CD4-positive, alpha-beta T cell treated with Interleukin-15 for 4 hours (primary cell): ENCODE results near the gene ADCY3.

Experiments used
- DNase-seq: peaks from one replicate; pipeline ENCODE4 v3.0.0-alpha.2; 2020; ENCODE audit warnings: low spot score

ADCY3 gene

DNA sequence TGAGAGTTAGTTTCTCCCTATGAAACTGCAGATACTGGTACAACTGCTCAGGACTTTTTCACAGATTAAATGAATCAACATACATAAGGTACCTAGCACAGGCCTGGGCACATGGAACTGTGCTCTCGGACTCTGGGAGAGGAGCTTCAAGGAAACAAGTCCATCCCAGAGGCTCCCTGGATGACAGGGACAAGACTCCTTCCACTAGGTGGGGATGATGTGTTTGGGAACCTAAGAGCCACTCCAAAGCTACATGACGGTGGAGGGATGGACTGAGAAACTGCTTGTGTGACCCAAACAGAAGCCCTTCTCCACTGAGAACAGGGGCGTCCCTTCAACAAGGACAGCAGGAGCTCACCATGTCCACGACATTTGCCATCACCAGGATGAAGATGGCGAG lies 89.7 kb downstream of the ADCY3 start:
- DNase-seq = no peak

- DNase-seq = no peak
Observed at GRCh38 chr2:24828238-24828996, 91.6 kb downstream of the ADCY3 start.

DNA sequence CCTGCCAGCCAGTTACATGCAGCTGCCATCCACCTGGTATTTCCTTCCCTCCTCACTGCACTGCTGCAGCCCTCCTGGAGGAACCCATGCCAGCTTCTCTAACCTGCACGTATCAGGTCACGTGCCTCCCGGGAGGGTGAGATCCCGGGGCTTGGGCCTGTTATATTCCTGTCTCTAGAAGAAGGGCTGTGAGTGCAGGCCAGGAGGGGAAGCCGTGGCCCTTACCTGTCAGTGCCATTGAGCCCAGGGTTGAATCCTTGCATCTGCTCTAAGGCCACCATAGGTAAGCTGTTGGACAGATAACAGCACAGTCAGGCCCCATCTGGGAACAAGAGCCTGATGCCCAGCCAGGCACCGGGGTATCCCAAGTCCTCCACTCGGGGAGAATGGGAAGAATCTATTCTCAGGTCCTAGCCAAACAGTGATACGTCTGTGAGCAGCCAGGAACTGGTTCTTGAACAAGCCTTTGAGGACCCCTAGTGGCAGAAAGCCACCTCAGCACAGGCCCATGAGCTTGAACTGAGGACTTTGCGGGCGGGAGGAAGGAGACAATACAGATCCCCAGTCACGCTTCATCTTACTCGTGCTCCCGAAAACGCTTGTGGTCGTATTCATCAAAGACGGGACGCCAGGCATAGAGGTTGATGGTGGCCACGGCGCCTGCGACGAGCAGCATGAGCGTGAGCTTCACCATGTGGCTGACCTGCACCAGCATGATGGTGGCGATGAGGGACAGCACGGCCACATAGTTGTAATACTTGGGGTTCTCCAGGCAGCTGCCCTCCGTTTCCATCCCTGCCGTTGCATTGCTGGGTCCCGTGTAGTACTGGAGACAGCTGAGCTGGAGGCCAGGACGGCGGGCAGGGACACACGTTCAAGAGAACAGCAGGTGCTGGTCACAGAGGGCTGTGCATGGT lies 92.5 kb downstream of the ADCY3 start:
- peak; percentile 77 for DNase-seq

DNA sequence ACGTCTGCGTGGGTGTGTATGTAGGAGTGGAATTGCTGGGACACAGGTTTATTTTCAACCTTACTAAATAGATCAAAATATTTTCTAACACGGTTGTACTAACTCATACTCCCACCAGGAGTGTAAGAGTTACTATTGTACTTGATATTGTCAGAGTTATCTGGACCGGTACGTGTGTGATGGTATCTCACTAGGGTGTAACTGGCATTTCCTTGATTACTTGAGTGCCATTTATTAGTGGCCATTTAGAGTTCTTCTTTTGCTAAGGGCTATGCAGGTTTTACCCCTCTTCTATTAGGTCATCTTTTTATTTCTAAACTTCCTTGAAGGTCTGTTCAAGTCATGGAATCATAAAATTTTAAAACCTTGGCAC lies 93.3 kb downstream of the ADCY3 start:
- no peak for DNase-seq

DNA sequence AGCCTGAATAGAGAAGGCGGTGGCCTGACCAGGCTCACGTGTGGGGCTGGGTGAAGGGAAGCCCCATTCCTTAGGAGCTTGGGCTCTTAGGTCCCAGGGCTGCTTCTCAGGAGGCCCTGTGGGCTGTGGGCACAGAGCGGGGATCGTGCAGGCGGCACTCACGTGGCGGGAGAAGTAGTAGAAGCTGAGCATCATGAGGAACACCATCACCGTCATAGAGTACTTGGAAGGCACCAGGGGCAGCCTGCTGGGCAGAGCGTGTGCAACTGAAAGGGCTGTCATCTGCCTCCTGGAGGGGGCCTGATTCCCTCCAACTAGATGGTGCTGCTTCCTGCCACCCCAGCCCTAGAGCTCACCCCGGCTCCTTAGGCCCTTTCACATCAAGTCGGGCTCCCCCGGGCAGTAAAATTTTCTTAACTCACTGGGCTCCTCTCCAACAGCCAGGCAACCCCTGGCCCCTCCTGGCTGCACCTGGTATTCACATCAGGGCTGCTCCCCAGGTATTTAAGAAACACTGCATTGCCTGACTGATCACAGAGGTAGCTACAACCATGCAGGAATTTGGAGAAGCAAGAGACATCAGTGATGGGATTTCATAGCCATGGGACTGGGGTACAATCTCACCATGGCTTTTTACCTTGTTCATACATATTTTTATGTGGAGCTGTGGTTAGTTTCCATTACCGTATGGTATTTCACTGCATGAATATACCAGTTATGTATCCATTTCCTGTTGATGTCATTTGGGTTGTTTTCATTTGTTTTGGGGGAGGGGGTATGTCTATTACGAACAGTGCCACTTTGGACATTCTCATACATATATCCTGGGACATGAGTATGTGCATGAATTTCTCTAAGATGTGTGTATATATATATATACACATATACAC lies 93.9 kb downstream of the ADCY3 start:
- DNase-seq = no peak

DNA sequence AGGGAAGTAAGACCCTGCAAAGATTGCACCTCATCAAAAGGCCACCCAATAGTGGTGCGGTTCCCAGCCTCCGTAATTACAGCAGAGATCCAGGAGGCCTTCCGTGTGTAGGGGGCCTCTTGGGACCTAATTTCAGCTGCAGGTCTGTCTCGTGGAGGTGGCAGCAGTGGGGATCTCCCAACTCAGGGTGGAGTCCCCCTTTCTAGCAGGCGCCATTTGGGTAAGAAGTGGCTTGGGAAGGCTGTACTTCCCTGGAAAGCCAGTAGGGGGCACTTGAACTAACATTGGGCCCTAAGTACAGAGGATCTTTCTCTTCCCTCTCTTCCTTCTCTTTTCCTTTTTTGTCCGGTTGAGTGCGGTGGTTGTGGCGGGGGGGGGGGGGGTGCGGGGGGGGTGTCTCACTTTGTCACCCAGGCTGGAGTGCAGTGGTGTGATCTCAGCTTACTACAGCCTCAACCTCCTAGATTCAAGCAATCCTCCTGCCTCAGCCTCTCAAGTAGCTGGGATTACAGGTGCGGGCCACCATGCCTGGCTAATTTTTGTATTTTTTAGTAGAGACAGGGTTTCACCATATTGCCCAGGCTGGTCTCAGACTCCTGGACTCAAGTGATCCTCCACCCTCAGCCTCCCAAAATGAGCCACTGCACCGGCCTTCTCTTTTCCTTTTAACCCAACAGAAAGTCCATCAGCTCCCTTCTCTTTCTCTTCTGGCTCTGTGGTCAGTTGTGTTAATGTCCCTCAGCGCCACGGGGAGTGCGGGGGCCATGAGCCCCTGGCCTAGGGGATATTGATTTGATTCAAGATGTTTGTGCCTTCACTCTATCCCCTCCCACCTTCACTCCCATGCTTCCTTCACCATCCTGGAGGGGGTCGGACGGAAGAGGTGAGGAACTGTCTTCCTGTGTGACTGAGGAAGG lies 94.8 kb downstream of the ADCY3 start:
- DNase-seq = peak; percentile 30

DNA sequence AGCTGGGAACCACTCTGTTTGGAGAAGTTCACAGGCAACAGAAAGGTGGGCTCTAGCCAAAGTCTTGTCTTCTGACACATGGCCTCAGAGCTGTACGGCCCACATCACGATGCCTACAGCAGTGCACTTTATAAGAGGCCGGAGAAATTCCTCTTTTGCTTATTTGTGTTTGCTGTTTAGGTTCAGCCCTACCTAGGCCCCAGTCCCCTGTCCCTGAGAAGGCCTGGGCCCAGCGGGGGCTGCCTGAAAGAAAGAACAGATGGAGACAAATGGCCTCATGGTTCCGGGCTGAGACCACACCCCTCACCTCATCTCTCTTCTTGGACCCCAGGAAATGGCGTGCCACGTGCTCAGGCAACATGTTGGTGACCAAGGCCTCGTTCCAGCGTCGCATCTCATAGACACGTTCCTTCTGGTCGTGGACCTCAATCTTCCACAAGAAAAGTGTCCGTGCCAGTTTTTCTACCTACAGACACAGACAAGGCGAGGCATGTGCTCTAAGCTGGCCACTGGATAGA lies 95.9 kb downstream of the ADCY3 start:
- DNase-seq = no peak

- no peak for DNase-seq
Observed at GRCh38 chr2:24822049-24822706, 97.9 kb downstream of the ADCY3 start.

GRCh38 chr2:24821433-24821891 lies 98.6 kb downstream of the ADCY3 start:
- DNase-seq = no peak

DNA sequence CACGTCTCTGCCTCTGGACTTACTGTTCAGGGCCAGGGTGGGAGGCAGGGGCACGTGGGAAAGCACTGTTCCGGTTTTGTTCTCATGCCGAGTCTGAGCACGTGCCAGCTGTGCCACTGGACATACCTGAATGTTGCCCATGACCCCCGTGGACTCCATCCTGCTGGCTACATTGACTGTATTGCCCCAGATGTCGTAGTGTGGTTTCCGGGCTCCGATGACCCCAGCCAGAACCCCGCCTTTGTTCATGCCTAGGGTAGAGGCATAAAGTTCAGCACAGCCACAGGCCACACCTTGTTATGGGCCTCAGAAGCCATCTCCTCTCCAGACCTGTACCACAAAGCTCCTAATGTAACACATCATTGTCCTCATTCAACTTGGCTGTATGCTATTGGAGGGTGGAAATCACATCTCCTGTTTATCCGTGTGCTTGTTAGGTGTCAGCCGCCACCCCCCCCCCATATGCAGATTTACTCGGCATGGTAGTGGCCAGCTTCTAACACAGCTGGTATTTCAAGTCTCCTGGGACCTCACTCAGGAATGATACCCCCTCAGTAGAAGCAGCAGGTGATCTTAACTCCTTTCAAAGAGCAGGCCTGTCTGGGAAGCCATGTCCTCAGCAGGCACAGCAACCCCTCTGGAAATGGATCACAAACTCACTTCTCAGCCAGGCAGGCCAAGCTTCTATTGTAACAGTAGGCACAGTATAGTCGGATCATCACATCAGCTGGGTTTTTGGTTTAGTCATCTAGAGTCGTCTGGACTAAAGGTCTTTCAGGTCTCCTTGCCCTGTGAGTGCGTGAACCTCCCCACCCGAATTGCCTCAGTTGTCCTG lies 99.2 kb downstream of the ADCY3 start:
- DNase-seq = no peak

DNA sequence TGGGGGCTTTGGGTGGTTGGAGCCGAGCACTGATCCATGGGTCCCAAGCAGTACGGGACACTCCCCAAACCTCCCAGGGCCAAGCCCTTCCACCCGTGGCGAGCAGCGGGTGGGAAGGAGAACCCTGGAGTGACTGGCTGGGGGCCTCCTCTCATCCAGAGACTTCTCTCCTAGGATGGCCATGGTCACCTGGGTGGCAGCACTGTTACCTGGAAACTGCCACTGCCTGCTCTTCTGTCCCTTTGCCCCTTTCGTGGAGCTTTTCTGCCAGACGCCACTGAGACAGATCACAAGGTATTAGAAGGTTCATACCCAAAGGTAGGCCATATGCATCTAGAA lies 99.9 kb downstream of the ADCY3 start:
- DNase-seq = no peak

DNA sequence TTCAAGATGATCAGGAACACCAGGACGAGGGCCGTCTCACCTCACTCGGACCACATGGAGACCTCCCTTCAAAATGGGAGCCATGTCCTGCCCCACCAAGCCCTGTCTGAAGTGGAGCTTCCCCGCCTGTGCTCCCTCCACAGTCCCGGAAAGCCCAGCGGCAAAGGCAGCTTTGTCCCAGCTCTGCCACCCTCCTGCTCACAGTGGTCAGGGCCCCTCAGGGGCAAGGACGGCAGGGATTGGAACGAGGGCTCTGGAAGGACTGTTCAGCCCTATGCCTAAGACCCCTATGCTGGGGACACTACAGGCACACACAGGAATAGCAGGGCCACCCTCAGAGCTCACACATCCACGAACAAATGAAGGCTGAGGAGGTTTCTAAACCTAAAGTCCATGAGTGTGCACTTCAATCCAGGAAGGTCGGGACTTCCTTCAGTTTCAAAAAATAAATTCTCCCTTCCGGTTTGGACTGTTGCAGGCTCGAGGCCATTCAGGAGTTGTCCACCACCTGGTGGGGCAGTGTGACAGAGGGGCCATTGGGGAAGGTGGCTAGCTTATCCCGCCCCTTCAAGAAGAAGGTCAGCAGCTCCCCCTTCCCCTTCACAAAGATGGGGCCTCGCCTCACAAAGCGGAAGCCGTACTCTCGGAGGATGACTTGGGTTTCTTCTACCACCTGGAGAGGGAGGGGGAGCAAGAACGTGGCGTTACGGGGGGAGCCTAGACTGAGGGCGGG lies 100.4 kb downstream of the ADCY3 start:
- no peak for DNase-seq

DNA sequence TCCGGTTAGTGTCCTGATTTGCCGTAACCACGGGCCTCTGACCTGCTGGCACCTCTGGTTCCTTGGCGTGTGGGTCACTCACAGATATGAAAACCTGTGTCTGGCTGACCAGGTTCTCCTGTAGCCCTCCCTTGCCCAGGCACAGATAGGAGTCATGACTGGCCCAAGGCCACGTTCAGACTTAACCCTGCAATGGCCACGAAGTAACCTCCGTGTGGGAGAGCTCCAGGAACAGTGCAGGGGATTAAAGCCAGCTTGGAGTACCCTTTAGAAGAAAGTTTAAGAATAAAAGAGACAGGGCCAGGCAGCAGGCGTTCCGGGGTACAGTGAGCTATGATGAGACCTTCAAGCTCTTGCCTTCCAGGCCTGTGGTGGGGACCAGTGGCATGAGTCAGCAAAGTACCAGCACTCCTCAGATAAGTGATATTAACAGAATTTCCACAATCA lies 101.3 kb downstream of the ADCY3 start:
- DNase-seq = no peak

DNA sequence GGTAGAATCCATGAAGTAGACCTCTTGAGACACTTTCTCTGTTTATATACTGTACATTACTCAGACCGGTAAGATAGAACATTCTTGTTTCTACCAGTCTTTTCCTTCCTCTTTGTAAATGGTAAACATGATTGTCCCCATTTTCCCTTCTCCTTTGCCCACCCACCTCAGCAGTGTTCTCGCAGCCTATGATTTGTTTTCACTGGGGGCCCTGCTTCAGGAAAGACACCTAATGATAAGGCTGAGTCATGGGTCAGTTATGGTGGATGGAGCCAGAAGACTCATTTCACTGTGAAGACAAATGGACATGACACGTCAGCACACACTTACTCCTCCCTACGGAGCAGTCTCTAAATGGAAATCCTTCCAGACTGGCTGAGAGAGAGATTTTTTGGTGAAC lies 103.2 kb downstream of the ADCY3 start:
- no peak for DNase-seq

- DNase-seq = no peak
Observed at GRCh38 chr2:24816404-24816803, 103.6 kb downstream of the ADCY3 start.

- DNase-seq = no peak
Observed at GRCh38 chr2:24815171-24815570, 104.9 kb downstream of the ADCY3 start.

DNA sequence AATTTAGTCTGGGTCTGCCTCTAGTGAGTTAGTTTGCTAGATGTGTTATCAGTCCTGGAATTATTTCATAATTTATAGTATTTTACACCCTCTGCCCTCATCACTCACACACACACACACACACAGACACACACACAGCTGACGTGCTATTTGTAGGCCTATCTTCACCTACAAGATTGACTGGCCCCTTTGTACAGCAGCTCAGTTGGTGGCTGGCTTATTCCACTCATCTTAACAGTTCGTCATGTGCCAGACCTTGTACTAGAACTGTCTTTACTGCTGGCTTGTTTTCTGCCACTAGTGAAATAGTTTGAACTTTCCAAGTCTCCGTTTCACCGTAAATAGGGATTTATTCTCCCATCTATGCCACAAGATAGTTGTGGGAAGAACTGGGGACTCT lies 105.5 kb downstream of the ADCY3 start:
- no peak for DNase-seq

- DNase-seq = no peak
Observed at GRCh38 chr2:24813691-24814137, 106.3 kb downstream of the ADCY3 start.
